Prostate gland (tissue), 1 donor: ENCODE measurements around the gene CLEC4M.

ENCODE experiments used
- POLR2A ChIP-seq: fragments of 450-650 bp; IDR thresholded peaks from one replicate; pipeline ENCODE4 v1.6.1; 2016; ENCODE audit warnings: antibody characterized with exemption, mild to moderate bottlenecking
- POLR2AphosphoS5 ChIP-seq: sonication (generic); formaldehyde crosslinking; IDR thresholded peaks from one replicate; pipeline ENCODE4 v1.6.1; 2017; ENCODE audit warnings: antibody characterized with exemption

- TF ChIP-seq POLR2A: no peak
- no peak for TF ChIP-seq POLR2AphosphoS5
These were observed 3.5 kb downstream of the CLEC4M start for GRCh38 chr19:7766535-7766934.
